Activated CD4-positive, alpha-beta T cell treated with anti-CD3 and anti-CD28 coated beads for 4 hours (primary cell): ENCODE data around the gene COL4A4.
"Not testable (repeated sequence)": the region's sequence is repeated elsewhere in the genome, so short reads cannot be mapped to it uniquely, and the experiment has no call there.

ENCODE experiments used
- DNase-seq, 2 donors: peaks; one replicate each; pipeline ENCODE4 v3.0.0-alpha.2; 2020

Gene COL4A4

DNA sequence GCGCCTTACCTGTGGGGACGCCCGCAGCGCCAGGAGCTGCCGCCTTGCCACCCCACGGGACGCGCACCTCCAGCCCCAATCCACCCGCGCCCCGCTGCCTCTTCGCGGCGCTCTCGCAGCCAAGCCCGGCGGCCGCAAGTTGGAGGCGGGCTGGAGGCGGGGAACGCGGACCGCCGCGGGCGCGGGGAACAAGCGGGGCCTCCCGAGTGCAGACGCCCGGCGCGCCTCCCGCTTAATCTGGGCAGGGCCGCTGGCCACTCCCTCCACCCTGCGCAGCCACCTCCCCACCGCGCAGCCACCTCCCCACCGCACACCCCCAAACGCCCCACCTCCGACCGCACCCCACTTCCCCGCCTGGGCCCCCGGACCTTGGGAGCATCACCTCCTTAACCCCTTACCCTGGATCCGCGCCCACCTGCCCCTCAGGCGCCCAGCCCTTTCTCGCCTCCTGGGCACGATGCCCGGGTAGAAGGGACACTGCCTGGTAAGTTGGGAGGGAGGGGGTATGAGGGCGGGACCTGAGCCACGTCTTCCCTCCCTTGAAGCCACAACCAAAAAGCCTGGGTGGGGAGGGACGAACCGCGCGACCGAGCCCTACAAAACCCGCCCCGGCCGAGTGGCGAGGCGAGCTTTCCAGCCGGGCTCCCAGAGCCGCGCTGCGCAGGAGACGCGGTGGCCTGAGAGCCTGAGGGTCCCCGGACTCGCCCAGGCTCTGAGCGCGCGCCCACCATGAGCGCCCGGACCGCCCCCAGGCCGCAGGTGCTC lies at the start of gene COL4A4, which contains the start of gene COL4A3:
TSS of gene COL4A4 (minus strand) at position 208 of the 765 bp plus-strand sequence. CDS start 16,722 bp downstream, outside the sequence.
TSS of gene COL4A3 (plus strand) at position 627 of the 765 bp plus-strand sequence. CDS start at position 730, 103 bp downstream.
- no peak for DNase-seq

DNA sequence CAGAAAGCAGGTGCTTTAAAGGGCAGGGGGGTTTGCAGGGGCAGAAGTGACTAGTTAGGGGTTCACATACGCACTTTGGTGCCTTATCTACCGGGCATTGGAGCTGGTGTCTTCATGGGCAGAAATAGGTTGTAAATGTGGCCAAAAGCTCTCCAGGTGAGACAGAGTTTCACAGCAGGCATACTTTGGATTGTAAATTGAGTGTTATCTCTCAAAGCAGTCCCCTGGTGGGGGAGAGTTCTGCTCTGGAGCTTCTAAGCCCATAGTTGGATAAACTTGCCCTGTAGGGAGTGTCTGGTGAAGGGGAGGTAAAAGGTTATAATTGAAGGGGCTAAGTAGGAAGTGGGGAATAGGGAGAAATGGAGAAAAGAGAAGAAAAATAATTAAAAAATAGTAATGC lies 43.6 kb upstream of the COL4A4 start:
- no peak for DNase-seq

DNA sequence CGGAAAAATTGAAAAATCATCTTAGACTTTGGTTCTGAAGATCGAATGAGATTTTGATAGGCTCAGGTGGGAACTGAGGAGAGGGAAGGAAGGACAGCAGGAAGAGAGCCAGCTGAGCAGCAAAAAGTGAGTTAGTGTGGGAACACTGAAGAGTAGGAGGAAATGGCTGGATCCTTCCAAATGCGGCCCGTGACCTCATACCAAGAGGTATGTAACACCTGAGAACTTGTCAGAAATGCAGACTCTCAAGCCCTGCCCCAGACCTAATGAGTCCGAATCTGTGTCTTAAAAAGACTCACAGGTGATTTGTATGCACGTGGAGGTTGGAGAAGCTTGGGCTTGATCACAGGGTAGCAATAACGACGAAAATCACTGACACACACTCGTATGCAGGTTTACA lies 42.4 kb upstream of the COL4A4 start:
- no peak for DNase-seq

DNA sequence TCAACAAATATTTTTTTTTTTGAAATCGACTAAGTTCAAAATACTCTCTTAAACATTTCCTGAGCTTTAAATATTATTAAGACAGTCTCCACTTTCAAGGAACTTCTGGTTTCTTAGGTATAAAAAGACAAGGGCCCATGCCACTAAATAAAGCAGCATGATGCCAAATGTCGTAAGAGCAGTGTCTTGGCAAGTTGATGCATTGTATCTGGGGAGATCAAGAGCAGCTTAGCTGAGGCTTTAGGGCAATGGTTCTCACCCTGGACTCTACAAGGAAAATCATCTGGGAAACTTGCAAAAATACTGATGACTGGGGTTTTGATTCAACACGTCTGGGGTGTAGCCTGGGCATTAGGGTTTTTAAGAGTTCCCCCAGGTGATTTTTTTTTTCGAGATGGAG lies 41.7 kb upstream of the COL4A4 start:
- no peak for DNase-seq

DNA sequence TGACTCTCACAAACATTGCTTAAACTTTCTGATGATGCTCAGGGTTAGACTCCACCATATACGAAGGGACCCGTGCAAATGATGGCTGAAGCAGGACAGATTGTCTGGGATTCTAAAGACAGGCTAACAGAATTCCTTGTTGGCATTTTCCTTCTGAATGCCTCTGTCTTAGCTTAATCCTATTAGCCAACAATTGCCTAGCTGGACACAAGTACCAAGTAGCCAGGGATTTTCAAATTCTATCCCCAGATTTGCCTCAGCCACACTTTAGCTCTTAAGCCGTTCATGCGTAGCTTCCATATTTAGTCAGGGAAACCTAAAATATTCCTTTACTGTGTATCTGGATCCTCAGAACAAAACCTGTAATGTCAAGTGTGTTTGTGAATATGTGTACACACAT lies 40.4 kb upstream of the COL4A4 start:
- DNase-seq = no peak

DNA sequence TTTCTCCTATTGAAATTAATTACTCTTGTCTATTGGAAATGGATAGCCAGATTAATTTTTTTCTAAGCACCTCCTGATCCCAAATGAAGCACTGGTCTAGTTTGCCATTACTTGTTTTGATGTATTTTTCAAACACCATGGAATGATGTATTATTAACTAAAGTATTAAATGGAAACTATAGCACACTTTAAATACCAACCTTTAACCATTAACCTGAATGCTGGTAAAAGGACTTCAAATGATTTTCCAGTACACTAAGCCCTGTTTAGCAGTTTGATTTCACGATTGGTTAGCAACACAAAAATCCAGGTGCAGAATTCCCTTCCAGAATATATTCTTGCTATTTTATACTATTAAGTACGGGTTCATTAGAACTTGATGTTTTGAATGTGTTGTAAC lies 37.8 kb upstream of the COL4A4 start:
- DNase-seq = no peak

DNA sequence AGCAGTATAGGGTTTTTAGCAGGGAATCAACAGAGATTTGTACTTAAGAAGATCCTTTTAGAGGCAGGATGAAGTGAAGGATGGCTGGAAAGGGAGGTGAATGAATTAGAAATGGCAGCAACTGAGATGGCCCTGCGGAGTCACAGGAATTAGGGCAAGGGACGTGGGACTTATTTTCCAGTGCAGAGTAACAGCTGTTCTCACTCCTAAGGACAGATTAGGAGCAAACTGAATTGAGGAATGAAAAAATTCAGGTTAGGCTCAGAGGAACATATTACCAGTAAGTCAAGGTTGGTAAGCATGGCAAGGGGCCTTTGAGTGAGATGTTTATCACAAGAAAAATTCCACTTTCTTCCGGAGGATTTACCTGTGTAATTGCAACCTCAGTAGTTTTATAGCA lies 34.9 kb upstream of the COL4A4 start:
- no peak for DNase-seq

DNA sequence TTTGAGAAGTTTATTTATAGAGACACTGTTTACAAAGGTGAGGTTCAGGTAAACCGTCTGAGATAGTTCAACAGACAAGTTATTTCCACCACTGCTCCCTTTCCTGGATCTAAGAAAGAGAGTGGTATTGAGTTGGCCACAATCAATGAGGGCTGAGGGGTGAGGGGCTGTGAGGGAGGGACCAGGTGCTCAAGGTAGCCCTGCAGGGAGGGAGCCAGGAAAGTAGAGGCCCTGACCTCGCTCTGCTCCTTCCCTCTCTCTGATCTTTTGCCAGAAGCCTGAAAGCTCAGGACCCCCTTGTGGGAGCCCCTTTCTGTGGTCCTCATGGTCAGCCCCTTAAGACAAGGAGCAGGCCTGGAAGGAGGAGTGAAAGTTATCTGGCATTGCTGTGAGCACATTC lies 30.2 kb upstream of the COL4A4 start:
- DNase-seq = no peak

DNA sequence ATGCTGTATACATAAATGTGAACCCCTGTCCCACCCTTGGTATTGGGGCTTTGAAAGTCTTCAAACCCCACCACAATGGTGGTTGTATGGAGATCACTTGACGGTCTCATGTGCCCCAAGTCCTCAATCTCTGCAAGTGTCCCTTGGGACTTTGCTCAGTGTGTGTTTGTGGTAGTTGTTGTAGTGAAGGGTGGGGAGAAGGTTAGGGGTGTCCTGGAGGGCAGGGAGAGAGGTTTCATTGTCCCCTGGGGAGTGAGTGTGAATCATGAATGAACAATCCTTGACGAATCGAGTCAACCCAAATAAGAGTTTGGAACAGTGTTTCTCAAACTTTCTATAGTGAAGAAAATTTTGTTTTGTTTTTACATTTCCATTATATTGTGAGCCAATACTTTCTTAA lies 28.5 kb upstream of the COL4A4 start:
- DNase-seq = no peak

DNA sequence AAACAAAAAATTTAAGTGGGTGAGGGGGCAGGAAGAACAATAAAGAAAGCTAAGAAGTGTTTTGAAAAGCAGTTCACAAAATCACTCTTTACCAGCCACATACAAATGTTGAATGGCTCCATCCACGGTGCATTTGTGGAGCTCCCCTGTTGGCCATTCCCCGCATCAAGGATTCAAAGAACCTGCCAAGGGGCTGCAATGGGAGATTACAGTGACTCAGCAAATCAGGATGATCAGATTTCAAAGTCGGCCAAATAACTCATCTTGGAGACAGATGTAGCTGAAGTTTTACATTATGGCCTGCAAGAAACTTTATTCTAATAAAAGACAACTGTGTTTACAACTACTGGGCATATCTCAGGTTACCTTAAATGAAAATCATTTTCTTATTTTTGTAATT lies 27.4 kb upstream of the COL4A4 start:
- DNase-seq = no peak

DNA sequence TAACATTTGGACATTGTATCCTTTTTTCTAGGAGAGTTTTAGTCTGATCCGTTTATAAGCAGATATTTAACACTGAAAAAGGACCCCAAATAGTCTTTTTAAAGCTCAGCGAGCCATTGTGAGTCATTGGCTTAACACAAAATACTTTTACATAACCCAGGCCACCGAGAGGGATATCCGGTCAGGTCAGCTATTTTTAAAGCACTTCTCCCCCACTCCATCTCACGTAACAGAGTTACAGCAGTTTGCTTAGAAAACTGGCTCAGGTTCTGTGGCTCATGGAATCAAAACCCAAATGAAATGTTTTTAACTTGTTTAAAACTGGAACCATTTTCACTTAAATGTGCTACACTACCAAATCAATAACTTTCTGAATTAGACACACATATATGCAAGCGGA lies 24.3 kb upstream of the COL4A4 start:
- DNase-seq = no peak

DNA sequence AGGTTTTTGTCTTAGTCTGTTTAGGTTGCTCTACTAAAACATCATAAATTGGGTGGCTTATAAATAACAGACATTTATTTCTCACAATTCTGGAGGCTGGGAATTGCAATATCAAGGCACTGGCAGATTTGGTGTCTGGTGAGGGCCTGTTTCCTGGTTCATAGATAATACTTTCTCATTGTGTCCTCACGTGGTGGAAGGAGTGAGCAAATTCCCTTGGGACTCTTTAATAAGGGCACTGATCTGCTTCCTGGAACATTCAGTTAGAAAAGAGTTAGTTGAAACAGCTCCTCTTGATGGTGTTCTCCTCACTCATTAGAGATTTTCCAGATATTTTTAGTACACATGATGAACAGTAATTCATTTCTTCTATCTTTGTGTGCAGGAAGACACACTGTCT lies 22.7 kb upstream of the COL4A4 start:
- no peak for DNase-seq

DNA sequence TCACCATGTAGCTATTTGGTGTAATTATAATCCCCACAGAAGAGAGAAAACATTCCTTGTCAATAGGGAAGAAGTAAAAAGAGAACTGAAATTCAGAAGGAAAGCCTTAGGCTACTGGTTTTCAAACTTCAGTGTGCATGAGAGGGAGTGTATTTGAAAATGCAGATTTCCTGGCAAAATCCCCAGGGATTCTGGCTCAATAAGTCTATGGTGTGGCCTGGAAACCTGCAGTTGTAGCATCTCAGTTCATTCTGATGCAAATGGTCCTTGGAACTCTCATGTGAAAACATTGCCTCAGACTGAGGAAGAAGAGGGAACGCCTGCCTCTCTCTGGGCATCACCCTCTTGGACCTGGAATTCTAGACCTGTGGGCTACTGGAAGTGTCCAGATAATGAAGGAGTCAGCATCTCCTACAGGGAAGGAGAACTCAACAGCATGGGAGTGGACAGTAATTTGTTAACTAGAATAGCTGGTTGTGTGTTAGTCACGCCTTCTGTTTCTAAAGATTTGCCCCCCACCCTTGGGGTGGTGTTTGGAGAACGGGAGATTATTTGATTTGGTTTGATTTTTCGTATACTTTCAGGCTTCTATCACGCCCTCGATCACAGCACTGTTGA lies 21.7 kb upstream of the COL4A4 start:
- no peak for DNase-seq

DNA sequence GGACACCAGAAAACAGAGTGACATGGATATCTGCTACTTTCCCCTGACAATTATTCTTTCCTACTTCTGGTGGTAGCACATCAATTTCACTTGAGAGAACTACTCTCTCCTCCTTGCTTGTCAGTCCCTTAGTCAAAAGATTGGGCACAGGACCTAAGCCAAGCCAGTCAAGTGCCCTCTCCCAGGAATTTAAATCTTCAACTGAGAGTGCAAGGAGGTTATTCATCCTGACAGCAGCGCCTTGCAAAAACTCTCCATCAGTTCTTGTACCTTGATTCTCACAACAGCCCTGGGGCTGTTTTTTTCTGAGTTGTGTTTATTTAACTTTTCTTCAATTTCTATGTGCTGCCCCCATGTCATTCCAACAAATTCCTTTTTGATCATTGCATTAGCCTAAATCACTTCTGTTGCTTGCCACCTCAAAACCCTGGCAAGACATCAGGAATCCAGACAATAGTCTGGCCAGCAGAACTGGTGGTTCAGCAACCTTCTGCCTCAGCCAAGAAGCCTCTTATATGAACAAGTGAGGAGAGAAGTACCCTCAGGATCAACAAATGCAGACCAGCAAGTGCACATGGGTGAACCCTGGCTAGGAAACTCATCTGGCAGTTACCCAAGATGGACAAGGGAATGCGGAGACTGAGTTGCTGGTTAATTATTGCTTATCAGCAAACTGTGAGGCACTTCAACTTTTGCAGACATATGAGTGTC lies 19.8 kb upstream of the COL4A4 start:
- DNase-seq = no peak

DNA sequence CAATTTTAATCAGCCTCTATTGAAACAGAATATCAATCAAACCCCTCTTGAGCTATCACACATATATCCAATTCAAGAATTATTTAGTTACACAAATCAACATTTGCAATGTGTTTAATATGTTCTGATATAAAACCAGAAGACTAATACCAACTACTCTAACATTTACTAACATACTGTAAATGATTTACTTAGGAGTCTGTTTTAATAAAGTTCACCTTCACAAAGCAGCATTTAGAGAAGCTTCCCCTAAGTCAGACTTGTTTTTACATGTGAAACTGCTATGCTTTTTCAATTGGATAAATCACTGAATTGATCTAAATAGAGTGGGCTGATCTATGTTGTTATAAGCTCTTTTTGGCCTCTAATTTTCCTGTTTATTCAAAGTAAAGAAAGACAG lies 18.8 kb upstream of the COL4A4 start:
- no peak for DNase-seq

DNA sequence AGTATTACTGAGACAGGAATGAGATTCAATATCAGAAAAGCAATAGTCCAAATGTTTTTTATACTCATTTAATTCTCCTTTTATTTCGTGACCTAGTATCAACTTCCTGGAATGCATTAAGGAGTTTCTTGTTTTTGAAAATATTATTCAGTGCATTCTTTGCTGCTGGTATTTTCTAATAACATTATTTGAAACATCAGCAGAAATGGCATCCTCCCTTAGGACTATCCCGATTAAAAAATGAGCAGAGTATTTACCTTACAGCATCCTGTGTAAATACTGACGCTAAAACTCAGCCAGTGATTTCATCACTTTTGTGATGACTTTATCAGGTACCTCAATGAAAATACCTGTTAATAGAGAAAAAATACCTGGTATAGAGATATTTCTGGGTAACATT lies 16.8 kb upstream of the COL4A4 start:
- no peak for DNase-seq

DNA sequence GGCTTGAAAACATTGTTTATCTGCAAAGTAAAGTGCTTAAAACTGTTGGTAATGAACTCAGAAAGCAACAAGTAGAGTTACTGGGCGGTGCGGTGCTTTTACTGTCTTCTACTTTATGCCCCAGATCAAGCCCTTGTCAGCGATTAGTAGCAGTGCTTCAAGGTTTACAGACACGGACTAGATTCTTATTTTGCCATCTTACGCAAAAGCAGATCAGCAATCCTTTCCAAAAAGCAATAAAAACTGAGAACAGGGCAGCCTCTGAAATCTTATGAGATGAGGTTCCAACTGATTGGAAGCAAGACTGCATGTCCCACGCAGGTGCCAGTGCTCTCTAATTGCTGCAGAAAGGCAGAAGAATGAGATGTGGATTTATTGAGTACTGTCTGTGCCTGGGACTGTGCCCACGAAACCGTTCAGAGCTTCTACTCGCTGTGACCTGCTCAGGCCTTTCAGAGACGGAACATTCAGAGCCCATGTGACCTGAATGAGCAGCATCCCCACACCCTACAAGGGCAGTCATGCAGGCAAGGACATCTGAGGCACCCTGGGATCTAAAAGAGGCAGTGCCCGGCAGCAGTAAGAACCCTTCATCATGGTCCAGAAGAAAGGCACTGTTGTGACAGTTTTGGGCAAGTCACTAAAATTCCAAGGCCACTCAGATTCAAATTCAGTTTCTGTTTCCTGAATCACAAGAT lies 16.1 kb upstream of the COL4A4 start:
- no peak for DNase-seq

DNA sequence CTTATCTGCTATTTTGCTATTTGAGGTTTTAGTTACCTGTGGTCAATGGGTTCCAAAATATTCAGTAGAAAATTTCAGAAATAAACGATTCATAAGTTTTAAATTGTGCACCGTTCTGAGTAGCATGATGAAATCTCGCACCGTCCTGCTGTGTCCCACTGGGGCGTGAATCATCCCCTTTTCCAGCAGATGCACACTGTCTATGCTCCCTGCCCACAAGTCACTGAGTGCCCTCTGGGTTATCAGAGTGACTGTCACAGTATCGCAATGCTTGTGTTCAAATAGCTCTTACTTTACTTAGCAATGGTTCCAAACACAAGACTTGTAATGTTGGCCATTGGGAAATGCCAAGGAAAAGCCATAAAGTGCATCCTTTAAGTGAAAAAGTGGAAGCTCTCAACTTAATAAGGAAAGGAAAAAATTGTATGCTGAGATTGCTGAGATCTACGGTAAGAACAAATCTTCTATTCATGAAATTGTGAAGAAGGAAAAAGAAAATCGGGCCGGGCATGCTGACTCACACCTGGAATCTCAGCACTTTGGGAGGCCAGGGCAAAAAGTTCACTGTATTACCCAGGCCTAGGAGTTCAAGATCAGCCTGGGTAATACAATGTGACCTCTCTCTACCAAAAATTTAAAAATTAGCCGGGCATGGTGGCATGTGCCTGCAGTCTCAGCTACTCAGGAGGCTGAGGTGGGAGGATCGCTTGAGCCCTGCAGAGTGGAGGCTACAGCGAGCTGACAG lies 13.8 kb upstream of the COL4A4 start:
- no peak for DNase-seq

DNA sequence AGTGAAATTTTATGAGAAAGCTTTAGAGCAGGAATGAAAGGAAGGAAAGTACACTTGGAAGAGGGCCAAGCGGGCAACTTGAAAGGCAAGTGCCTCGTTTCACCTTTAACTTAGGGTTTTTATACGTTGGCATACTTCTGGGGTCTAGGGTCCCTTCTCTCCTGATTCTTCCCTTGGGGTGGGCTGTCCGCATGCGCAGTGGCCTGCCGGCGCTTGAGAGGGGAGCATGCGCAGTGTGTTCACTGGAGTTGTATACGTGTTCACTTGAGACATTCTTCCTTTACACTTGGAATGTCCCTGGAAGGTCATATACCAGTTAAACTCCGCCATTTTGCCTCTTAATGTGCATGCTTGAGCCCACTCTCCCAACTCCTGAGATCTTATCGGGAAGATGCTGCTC lies 7.8 kb upstream of the COL4A4 start:
- DNase-seq = not testable (repeated sequence)

DNA sequence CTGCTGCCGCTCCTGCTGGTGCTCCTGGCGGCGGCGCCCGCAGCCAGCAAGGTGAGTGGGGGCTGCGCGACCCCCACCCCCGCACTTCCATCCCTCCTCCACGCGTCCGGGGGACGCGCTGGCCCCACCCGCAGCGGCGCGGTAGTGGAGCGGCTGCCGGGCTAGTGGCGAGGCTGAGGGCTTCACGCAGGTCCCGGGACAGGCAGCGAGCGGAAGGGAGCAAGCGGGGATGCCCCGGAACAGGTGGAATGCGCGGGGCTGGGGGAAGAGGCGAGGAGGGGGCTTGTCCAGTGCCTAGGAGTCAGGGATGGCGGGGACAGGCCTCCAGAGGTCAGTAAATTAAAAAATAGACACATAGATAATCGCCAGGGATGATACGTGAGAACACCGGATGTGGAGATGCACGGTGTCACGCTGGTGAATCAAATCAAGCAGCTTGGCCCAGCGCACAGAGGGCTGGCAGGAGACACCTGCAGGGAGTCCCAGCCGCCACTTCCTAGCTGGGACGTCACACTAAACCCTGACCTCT lies 822 bp upstream of the COL4A4 start:
- no peak for DNase-seq

DNA sequence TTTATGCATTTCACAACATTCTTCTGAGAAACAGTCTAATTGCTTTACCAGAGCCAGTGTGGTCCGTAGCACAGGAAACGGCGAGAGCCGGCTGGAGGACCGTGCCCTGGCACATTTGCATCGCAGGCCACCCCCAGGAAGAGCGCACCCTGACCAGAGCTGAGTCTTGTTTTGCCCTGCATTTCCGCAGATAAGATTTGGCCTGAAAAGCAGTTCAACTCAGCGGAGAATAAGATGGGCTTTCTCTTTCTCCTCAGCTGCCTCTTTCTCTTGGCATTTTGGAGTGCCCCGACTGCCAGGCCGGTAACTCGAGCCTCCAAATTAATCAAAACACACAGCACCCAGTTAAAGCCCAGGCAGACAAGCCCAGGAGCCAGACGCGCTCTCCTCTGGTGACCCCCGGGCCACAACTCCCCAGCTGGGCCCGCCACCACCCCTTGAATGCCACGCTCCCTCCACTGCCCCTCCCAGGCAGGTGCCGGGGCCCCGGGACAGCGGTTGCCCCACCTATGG lies 464 bp downstream of the COL4A4 start:
- DNase-seq = no peak

DNA sequence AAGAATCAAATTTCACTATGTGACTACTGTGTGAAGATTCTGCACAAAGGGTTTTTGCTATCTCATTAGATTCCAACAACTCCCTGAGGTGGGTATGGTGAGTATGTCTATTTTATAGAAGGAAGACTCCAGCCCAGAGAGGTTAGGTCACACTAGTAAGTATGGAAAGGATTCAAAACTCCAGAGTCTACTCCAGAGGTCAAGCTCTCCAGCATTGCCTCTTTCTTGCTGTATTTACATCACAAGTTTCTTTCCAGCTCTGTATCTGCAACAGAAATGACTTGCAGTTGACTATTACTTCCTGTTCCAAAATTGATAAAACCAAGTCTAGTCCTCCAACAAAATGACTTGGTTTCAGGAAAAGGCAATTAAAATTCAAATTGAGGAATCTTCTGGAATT lies 2.1 kb downstream of the COL4A4 start:
- DNase-seq = no peak
